Activated CD4-positive, alpha-beta T cell treated with anti-CD3 and anti-CD28 coated beads, Interleukin-2, amount 50 U/mL, for 16 hours (primary cell): ENCODE results near the gene THRSP.
"Not testable (repeated sequence)": the region's sequence is repeated elsewhere in the genome, so short reads cannot be mapped to it uniquely, and the experiment has no call there.

Experiments used
- DNase-seq: peaks from one replicate; pipeline ENCODE4 v3.0.0-alpha.2; 2020

The THRSP gene, protein sequence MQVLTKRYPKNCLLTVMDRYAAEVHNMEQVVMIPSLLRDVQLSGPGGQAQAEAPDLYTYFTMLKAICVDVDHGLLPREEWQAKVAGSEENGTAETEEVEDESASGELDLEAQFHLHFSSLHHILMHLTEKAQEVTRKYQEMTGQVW

DNA sequence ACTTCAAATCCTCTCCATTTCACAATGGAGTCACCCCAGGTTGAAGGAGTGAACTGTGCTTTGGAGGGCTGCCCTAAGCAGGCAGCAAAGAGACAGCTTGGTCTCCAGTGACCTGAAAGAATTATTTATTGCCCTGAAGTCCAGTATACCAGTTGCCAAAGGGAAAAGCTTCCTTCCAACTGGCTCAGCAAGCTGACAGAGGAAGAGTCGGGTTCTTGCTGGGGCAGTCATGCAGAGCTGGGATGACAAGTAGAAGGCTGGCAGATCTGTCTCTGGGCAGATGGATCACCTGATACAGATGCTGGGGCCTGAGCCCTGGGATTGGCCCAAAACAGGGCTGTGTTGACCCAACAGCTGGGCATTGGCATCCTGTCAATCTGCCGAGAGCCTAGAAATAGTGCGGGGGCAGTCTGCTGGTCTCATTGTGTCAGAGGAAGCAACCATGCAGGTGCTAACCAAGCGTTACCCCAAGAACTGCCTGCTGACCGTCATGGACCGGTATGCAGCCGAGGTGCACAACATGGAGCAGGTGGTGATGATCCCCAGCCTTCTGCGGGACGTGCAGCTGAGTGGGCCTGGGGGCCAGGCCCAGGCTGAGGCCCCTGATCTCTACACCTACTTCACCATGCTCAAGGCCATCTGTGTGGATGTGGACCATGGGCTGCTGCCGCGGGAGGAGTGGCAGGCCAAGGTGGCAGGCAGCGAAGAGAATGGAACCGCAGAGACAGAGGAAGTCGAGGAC, at the start of gene THRSP:
TSS of gene THRSP (plus strand) at position 422 of the 742 bp plus-strand sequence. CDS start at position 443, 21 bp downstream.
- DNase-seq, result no peak

DNA sequence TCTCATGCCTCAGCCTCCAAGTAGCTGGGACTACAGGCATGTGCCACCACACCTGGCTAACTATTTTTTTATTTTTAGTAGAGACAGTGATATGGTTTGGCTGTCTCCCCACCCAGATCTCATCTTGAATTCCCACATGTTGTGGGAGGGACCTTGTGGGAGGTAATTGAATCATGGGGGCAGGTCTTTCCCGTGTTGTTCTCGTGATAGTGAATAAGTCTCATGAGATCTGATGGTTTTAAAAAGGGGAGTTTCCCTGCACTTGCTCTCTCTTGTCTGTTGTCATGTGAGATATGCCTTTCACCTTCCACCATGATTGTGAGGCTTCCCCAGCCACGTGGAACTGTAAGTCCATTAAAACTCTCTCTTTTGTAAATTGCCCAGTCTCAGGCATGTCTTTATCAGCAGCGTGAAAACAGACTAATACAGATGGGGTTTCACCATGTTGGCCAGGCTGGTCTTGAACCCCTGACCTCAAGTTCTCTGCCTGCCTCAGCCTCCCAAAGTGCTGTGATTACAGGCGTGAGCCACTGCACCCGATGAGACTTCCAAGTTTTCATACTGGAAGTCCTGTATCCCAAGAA, 48.6 kb upstream of the THRSP start:
- DNase-seq, result not testable (repeated sequence)

DNA sequence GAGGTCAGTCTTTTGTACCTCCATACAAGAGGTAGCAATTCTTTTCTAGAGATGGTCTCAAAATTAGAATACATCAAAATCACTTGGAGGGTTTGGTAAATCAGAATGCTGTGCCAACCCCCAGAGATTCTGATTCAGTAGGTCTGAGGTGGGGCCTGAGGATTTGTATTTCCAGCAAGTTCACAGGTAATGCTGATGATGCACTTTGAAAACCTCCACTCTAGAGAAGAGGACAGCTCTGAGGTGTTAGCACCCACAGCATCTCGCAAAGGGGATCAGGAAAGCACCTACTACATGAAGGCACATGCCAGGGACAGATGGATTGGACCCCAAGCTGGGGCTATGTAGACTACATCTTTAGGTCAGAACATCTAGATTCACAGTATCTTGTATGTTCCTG, 47.8 kb upstream of the THRSP start:
- no peak for DNase-seq

DNA sequence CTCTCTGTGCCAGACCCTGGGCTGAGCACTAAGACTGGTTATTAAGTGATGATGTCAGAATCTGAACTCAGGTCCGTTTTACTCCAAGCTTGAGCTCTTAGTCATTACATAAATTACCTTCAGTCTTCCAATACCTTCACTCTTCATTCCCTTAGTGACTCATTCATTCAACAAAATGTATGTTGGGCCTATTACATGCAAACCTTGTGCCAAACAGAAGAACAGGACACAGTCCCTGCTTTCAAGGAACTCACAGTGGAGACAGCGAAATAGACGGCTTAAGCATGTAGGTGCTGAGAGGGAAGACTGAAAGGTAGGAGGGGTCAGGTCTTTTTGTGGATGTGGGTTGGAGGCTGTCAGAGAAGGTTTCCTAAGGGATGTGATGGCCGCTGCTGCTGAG, 43.9 kb upstream of the THRSP start:
- DNase-seq, result no peak

DNA sequence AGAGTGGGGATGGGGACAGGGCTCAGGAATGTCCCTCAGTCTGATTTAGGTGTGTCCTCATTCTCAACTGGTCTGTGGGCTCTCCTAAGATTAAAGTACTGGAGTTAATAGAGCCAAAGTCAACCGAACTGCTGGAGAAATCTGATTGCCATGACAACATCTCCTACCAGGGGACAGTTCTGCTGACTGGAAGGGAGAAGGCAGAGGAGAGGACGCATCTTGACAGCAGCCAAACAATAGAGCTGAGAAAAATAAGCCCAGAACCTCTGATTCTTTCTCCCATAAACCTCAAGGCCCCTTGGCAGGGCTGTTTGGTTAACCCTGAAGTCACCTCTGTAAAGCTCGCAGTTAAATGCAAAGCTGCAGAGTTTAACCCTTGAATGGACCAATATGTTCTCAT, 43.4 kb upstream of the THRSP start:
- DNase-seq, result no peak

DNA sequence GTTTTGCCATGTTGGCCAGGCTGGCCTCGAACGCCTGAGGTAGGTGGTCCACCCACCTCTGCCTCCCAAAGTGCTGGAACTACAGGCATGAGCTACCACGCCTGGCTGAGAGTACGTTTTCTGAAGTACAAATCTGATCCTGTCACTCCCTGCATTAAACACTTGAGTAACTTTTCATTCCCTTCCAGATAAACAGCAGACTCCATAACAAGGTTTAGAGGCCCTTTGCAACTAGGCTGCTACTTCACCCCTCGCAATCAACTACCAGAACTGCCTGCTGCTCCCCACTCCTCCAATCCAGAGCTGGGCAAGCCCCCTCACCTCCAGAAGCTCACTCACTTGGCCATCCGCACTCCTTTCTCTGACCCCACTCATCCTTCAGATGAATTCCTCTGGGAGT, 42.0 kb upstream of the THRSP start:
- no peak for DNase-seq

DNA sequence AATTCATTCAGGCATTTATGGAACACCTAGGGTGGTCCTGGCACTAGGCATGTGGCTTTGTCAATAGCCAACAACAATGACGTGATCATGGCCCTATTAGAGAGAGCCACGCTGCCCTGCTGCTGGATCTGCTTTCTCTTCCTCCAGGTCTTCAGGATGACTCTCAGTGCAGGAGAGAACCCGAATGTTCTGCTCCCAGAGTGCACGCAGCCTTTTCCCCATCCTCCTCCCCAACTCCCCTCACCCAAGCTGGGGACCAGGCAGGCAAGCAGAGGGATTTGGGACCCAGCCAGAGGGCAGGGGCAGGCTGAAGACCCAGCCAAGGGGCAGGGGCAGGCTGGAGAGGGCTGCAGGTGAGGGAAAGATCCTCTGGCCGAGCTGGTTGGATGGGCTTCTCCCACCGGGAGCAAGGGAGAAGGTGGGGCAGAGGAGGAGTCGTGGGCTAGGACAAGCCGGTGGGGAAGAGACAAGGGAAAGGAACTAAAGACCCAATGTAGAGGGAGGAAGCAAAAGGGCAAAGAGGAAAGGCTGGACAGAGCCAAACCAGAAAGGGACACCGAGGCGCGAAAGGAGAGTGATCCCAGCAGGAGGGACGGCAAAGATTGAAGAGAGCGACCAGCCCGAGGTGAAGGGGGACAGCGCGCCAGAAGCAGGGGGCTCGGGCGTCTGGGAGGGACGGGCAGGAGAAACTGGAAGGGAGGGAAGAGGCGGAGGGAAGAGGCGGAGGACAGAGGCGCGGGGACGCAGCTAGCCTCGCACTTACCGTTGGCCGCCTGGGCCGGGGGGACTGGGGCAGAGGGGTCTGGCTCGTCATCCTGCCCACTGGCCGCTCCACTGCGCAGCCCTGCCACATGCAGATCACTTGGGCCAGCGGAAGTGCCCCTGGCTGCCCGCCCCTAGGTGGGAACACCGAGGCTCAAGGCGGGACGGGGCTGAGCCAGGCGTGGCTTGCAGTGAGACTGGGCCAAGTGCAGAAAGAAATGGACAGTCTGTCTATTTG, 41.0 kb upstream of the THRSP start, which contains the start of gene KCTD14:
TSS of gene KCTD14 (minus strand) at position 880 of the 1,000 bp plus-strand sequence. CDS start at position 853, 27 bp downstream.
- no peak for DNase-seq

DNA sequence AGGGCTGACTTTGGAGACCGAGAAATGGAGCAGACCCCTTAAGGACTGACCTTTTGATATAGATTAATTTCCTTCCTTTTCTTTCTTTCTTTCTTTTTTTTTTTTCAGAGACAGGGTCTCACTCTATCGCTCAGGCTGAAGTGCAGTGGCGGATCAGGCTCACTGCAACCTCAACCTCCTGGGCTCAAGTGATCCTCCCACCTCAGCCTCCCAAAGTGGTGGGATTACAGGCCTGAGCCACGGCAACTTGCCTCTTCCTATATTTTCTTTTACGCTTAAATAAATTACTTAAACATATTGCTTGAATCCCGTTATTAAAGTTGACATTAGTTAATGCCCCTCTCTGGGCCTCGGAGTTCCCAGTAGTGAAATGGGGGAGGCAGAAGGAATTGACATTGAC, 40.2 kb upstream of the THRSP start:
- no peak for DNase-seq

DNA sequence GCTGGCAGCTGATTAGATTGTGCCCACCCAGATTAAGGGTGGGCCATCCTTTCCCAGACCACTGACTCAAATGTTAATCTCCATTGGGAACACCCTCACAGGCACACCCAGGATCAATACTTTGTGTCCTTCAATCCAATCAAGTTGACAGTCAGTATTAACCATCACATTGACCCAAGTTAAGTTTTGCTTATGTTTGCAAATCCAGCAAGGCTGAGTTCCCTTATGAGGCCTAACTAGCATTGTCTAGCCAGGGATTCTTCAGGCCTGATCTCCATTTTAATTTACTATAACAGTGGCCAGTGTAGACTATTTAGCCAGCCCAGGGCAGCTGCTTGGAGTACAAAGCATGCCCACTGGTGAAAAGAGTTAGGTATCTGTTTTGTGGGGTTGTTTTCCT, 38.3 kb upstream of the THRSP start:
- DNase-seq, result no peak

DNA sequence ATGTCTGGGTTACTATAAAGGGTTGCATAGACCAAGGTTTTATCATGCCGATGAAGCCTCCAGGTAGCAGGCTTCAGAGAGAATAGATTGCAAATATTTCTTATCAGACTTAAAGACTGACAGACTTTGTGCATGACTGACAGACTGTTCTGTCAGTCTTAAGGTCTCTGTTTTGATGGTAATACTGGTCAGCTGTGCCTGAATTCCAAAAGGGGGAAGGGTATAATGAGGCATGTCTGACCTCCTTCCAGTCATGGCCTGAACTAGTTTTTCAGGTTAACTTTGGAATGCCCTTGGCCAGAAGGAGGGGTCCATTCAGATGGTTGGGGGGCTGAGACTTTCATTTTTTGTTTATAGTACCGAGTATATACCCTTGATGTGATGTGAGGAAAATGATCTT, 35.9 kb upstream of the THRSP start:
- DNase-seq, result no peak

DNA sequence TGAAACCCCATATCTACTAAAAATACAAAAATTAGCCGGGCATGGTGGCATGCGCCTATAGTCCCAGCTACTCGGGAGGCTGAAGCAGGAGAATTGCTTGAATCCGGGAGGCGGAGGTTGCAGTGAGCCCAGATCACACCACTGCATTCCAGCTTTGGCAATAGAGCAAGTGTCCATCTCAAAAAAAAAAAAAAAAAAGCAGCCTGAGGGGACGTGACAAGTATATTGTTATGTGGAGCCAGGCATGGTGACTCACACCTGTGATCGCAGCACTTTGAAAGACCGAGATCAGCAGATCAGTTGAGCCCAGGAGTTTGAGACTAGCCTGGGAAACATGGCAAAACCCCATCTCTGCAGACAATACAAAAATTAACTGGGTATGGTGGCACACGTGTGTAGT, 35.2 kb upstream of the THRSP start:
- DNase-seq, result not testable (repeated sequence)

DNA sequence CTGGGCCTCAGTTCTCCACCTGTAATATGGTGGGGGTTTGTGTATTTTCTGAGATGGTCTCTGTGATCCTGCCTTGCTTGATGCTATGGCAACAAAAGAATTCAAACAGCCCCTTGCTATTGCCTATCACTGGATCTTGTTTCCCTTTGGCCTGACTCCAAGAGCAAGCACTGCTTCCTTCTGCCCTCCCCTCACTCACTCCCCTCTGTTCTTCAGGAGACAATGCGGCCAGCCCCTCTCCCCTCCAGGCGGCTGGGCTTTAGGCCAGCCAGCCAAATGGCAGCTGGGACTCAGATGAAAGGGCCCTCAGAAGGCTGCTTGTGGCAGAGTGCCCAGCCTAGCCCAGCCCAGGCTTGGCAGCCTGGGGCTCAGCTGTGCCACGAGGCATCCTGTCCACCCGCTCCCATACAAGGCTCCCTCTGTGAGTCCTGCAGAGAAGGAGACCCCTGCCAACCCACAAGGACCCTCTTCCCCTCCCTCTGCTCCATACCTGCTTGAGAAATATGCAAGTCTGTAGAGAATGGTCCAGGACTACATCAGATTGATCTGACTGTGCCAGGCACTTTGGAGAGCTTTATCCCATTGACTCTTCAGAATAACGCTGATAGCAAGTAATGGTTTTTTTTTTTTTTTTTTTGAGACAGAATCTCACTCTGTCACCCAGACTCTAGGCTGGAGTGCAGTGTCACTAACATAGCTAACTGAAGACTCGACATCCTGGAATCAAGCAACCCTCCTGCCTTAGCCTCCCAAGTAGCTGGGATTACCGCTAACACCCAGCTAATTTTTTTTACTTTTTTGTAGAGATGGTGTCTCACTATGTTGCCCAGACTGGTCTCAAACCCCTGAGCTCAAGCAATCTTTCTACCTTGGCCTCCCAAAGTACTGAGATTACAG, 33.0 kb upstream of the THRSP start:
- DNase-seq, result no peak

DNA sequence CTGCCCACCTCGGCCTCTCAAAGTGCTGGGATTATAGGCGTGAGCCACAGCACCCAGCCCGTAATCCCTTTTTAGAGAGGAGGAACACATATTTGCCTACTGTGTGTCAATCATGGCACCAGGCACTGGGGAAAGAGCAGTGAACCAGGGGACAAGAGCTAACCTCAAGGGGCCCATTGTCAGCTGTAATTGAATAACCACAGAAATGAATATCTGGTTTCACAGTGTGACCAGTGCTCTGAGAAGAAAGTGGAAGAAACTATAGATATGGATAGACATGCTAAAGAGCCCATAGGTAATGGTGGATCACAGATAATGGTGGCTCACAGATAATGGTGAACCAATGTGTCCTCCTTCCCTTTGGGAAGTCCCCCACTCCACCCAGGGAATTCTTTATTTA, 32.0 kb upstream of the THRSP start:
- DNase-seq, result no peak

DNA sequence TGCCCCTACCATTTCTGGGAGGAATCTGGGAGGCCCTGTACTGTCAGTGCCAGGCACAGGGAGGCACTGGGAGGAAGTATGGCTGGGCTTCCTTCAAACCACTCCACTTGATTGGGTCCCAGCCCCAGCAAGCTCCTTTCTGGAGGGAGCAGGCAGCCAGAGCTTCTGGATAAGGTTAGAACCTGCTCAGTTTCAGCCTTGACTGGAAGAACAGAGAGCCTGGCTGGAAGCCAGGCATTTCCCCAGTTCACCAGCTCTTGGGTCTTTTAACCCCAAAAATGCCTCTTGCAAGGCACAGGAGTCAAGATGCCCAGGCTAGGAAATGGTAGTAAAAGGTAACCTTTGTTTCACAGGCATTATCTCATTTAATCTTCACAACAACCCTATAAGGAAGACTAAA, 31.6 kb upstream of the THRSP start:
- no peak for DNase-seq

DNA sequence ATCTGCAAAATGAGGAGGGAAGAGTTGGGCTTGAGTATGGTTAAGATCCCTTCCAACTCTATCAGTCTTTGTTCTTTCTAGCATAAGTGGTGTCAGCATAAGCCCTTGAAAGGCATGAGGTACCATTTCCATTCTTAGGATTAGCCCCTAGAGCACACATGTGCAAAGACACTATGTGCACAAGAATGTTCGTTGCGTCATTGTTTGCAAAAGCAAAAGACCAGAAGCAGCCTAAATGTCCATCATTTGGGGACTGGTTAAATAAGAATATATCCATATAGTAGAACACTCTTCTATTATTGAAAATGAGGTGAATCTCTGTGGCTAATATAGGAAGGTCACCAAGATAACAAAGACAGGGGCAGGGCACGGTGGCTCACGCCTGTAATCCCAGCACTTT, 30.6 kb upstream of the THRSP start:
- no peak for DNase-seq

DNA sequence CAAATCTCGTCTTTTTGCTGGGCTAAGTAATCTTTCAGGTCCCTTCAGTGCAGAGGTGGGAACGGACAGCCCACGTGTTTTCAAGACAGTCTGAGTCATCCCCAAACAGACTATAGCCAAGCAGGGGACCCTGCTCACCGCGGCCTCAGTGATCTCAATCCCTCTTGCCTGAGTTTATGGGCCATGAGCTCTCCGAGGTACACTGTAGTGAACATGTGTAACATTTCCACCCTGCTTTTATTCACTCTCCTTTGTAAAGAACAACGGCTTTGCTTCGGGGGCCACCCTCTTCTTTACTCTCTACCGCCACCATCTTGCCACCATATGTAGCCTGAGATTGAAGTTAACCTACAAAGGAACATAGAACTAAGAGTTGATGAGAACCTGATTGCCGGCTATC, 29.0 kb upstream of the THRSP start:
- no peak for DNase-seq

DNA sequence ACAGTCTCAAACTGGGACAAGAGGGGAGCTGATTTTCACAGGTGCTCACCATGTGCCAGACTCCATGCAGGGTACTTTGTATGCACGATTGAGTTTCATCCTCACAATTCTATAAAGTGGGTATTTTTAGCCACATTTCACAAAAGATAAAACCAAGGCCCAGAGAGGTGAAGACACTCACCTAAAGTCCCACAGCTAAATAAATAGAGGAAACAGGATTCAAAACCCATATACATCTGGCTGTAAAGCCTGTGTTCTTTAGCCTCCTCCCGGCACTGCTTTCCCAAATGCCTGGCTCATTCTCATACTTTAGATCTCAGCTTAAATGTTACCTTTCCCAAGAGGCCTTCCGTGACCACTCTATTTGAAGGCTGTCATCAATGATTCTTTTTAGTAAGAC, 27.3 kb upstream of the THRSP start:
- no peak for DNase-seq

DNA sequence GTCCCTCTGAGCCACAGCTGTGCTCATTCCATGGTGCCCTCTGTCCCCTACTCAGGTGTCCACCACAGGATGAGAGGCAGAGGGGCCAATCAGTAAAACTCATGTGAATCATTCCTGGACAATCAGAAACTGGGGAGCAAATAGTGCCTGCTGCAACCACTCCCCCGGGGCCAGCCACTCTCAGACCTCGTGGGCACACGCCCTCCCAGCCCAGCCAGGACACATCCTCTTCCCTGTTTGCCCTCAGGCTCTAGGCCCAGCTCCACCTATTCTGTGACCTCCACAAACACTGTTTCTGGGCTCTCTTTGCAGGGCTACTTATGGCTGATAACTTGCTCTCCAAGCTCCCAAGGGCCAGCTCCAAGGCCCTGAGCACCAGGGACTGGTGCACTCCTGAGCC, 26.6 kb upstream of the THRSP start:
- DNase-seq, result no peak

DNA sequence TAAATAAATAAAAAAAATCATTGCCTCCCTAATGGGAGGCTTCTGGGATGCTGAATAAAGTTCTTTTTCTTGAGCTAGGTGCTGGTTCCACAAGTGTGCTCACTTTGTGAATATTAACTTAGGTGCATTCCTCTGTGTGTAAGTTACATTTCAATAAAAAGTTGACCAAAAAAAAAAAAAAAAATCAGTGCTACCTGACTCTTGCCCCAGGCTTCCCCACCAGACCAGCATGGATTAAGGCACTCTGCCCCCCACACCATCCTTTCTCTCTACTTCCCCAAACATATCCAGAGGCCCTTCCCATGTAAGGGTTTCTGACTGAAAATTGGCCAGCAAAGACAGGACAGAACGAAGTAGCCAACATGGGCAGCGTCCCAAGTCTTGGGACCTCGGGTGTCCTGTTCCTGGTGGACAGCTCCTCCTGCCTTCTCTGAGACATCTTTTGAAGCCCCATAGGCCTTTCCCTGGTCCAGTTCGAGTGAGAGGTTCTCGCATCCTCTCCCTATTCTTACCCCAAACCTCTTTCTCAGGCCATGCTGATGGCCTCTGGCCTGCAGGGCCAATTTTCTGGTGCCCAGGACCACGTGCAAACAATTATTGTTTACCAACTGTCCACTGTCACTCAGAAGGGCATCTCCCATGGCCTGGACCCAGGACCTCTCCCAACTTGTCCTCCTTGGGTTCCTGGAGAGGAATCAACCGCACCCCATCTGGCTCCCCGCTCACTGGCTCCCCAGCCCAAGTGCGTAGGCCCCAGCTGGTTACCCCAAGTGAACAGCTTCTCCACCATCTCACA, 25.6 kb upstream of the THRSP start:
- no peak for DNase-seq

DNA sequence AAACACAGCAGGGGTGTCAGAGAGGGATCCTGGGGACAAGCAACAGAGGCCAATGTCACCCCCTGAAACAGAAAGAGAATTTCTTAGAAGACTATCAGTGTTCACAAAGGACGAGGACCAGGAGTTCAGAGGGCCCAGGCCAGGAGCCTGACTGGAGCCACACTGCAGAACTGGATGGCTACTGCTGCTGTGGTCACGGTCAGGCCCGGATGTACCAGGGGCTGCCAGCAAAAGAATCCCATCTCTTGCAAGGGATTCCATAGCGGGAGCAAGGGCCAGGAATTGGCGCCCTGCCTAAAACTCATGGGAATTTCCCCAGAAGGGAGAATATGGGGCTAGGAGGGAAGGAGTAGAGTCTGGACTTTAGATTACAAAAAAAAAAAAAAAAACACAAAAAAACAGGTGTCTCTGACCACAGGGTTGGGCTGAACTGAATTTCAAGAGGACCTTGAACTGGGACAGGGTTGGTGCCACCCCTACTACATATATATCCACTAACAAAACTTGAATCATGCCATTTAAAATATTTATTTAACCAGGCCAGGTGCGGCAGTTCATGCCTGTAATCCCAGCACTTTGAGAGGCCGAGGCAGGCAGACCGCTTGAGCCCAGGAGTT, 24.9 kb upstream of the THRSP start:
- DNase-seq, result no peak

DNA sequence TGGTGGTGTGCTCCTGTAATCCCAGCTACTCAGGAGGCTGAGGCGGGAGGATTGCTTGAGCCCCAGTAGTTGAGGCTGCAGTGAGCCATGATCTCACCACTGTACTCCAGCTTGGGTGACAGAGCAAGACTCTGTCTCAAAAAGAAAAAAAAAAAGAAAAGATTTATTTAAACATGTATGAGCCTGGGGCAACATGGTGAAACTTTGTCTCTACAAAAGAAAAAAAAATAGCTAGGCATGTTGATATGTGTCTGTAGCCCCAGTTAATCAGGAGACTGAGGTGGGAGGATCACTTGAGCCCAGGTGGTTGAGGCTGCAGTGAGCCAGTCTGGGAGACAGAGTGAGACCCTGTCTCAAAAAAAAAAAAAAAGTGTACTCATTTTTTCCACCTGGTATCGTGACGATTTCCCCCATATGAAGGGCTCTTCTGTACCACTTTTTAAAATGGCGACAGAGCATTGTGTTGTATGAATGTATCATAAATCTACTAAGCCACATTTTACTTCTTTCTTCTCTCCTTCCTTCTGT, 24.2 kb upstream of the THRSP start:
- DNase-seq, result no peak
